HepG2 (cell line): ENCODE results near the gene RRP12. TPM values are rescaled to one million over a fixed set of nuclear protein-coding genes. Genes with fewer than 3 reads are reported as not detected.

Experiments used
- IKZF5 ChIP-seq: IDR thresholded peaks from 2 replicates; pipeline ENCODE4 v1.6.1; 2018; ENCODE audit warnings: missing genetic modification reagents, mild to moderate bottlenecking, missing compliant biosample characterization
- NBN ChIP-seq: fragments of 450-650 bp; conservative IDR thresholded peaks from 2 replicates; pipeline ENCODE4 v1.6.1; 2017
- RXRB ChIP-seq: IDR thresholded peaks from 2 replicates; pipeline ENCODE4 v1.6.1; 2016; ENCODE audit warnings: borderline replicate concordance, missing genetic modification reagents, missing compliant biosample characterization
- ZBTB37 ChIP-seq: sonication (generic); formaldehyde crosslinking; IDR thresholded peaks from 2 replicates; pipeline ENCODE4 v1.4.0; 2020; ENCODE audit warnings: mild to moderate bottlenecking, missing genetic modification reagents
- ZNF251 ChIP-seq: sonication (generic); formaldehyde crosslinking; IDR thresholded peaks from 2 replicates; pipeline ENCODE4 v1.9.0; 2021; ENCODE audit warnings: mild to moderate bottlenecking, missing genetic modification reagents
- ZNF543 ChIP-seq: sonication (generic); formaldehyde crosslinking; IDR thresholded peaks from 2 replicates; pipeline ENCODE4 v1.4.0; 2020; ENCODE audit warnings: mild to moderate bottlenecking, missing genetic modification reagents
- polyA plus RNA-seq, 8 experiments: library from polyadenylated mRNA; depleted of rRNA in 3 of 8; stranded (reverse) in 7 of 8; unstranded in 1 of 8; fragments of >200 nt; fragmentation: Illumina TruSeq in 4 of 8; extraction: Trizol in 4 of 8; gene quantifications; 2 replicates each; pipeline versions ENCODE4 v1.2.1 to v1.2.3, GENCODE V29; 2011 to 2016; ENCODE audit warnings: low read depth in 4 of 8, missing spikeins in 1 of 8, mixed read lengths in 1 of 8; ENCODE audit not compliant: insufficient read depth in 1 of 8
- total RNA-seq, 5 experiments: library from RNA; depleted of rRNA; stranded (reverse); fragments of >200 nt; fragmentation: Illumina TruSeq; extraction: Trizol; gene quantifications; 2 replicates each; pipeline ENCODE4 v1.2.3, GENCODE V29; 2016; ENCODE audit warnings: low read depth in 1 of 5
- TF ChIP-seq, protein P1 (sequence below): sonication (generic); formaldehyde crosslinking; IDR thresholded peaks from 2 replicates; pipeline ENCODE4 v1.4.0; 2020; ENCODE audit warnings: missing genetic modification reagents, borderline replicate concordance
- TF ChIP-seq, protein P2 (sequence below): IDR thresholded peaks from 2 replicates; pipeline ENCODE4 v1.6.1; 2016; ENCODE audit warnings: low read depth, control low read depth

RRP12 gene
- total and polyA plus RNA-seq, 2 of the 13 experiments (the other 11 are each of a cell fraction or from before 2014, with no cell fraction given): 13.2 to 39.4 TPM

- TF ChIP-seq, protein P1, sequence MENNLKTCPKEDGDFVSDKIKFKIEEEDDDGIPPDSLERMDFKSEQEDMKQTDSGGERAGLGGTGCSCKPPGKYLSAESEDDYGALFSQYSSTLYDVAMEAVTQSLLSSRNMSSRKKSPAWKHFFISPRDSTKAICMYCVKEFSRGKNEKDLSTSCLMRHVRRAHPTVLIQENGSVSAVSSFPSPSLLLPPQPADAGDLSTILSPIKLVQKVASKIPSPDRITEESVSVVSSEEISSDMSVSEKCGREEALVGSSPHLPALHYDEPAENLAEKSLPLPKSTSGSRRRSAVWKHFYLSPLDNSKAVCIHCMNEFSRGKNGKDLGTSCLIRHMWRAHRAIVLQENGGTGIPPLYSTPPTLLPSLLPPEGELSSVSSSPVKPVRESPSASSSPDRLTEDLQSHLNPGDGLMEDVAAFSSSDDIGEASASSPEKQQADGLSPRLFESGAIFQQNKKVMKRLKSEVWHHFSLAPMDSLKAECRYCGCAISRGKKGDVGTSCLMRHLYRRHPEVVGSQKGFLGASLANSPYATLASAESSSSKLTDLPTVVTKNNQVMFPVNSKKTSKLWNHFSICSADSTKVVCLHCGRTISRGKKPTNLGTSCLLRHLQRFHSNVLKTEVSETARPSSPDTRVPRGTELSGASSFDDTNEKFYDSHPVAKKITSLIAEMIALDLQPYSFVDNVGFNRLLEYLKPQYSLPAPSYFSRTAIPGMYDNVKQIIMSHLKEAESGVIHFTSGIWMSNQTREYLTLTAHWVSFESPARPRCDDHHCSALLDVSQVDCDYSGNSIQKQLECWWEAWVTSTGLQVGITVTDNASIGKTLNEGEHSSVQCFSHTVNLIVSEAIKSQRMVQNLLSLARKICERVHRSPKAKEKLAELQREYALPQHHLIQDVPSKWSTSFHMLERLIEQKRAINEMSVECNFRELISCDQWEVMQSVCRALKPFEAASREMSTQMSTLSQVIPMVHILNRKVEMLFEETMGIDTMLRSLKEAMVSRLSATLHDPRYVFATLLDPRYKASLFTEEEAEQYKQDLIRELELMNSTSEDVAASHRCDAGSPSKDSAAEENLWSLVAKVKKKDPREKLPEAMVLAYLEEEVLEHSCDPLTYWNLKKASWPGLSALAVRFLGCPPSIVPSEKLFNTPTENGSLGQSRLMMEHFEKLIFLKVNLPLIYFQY (CRISPR knock-in tag): no peak
- TF ChIP-seq RXRB (CRISPR knock-in tag) (no peak), IKZF5 (CRISPR knock-in tag) (no peak), ZNF543 (no peak), ZNF251 (CRISPR knock-in tag) (no peak), NBN (no peak), ZBTB37 (CRISPR knock-in tag) (peak; percentile 84; the same call in 1 of the 2 replicates)
- TF ChIP-seq, protein P2, sequence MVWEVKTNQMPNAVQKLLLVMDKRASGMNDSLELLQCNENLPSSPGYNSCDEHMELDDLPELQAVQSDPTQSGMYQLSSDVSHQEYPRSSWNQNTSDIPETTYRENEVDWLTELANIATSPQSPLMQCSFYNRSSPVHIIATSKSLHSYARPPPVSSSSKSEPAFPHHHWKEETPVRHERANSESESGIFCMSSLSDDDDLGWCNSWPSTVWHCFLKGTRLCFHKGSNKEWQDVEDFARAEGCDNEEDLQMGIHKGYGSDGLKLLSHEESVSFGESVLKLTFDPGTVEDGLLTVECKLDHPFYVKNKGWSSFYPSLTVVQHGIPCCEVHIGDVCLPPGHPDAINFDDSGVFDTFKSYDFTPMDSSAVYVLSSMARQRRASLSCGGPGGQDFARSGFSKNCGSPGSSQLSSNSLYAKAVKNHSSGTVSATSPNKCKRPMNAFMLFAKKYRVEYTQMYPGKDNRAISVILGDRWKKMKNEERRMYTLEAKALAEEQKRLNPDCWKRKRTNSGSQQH (CRISPR knock-in tag): no peak
Observed at GRCh38 chr10:97427571-97428179, 26.5 kb upstream of the RRP12 start (continued).
